ENCODE data around the gene FAM136A.

Gene FAM136A

DNA sequence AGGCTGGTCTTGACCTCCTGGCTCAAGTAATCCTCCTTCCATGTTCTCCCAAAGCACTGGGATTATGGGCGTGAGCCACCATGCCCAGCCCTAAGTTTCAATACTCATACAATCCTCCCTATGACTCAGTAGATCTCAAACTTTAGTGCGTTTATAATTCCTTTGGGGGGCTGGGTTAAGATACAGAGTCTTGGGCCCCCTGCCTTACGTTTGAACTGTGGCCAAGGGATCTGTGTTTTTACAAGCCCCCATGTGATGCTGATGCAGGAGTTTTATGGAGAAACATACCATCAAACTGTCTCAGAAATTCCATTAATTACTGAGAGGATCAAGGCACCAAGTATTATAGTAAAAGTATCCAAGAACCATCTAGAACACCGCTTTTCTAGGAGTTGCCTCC is 38.2 kb upstream of the FAM136A start:
- TF ChIP-seq, protein P1, sequence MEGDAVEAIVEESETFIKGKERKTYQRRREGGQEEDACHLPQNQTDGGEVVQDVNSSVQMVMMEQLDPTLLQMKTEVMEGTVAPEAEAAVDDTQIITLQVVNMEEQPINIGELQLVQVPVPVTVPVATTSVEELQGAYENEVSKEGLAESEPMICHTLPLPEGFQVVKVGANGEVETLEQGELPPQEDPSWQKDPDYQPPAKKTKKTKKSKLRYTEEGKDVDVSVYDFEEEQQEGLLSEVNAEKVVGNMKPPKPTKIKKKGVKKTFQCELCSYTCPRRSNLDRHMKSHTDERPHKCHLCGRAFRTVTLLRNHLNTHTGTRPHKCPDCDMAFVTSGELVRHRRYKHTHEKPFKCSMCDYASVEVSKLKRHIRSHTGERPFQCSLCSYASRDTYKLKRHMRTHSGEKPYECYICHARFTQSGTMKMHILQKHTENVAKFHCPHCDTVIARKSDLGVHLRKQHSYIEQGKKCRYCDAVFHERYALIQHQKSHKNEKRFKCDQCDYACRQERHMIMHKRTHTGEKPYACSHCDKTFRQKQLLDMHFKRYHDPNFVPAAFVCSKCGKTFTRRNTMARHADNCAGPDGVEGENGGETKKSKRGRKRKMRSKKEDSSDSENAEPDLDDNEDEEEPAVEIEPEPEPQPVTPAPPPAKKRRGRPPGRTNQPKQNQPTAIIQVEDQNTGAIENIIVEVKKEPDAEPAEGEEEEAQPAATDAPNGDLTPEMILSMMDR (IDR thresholded peaks at IDR 0.05; ENCODE audit: low read depth, low read length), result no peak
- no peak overlapping the region for H3K4me3 ChIP-seq (ENCODE audit: low read depth, low read length)

DNA sequence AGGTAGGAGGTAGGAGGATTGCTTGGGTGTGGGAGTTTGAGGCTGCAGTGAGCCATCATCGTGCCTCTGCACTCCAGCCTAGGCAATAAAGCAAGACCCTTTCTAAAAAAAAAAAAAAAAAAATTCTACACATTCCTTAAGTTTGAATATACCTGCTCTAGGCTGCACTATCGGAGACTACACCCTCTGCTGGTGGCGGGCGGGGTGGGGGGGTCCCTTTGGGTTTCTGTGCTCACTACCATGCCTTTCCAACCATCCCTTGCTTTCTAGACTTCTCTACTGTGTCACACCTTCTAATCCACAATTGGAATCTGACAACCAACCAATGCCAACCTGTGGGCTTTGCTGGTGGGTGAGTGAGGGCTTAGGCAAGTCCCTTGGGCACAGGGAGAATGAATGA is 34.7 kb upstream of the FAM136A start:
- TF ChIP-seq, protein P1 (IDR thresholded peaks at IDR 0.05; ENCODE audit: low read depth, low read length), result no peak
- H3K4me3 ChIP-seq (ENCODE audit: low read depth, low read length), result no peak overlapping the region

DNA sequence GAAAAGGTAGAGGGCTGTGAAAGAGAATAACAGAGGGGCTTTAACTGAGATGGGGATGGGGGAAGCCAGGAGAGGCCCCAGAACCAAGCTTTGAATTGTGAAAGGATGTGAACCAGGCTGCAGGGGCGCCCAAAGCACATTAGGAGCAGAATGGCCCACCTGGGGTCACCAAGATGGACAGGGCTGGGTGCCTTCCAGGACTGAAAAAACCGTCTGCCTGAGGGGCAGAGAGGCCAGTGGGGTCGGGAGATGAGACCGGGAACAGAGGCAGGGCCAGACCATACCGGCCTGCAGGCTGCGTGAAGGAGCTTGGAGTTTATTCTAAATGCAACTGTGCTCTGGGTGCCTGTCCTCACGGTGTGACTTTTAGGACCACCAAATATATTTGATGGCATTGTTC is 29.1 kb upstream of the FAM136A start:
- TF ChIP-seq, protein P1 (IDR thresholded peaks at IDR 0.05; ENCODE audit: low read depth, low read length), result no peak
- H3K4me3 ChIP-seq (ENCODE audit: low read depth, low read length), result no peak overlapping the region

DNA sequence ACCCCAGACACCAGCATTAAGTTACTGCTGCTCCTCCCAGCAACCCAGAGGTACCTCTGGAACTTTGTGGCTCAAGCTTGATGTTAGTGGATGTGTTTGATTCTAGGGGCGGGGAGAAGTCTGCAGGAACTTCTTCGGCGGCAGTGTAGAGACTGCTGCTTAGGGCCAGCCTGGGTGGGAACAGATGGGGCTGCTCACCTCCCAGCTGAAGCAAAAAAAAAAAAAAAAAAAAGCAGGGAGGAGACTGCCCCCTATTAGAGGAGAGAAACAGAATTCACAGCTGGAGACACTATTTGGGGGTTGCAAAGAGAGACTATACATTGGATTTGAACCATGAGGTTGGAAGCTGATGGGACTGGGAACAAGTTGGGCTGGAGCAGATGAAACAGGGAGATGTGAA is 28.6 kb upstream of the FAM136A start:
- H3K4me3 ChIP-seq (ENCODE audit: low read depth, low read length), result no peak overlapping the region
- TF ChIP-seq, protein P1 (IDR thresholded peaks at IDR 0.05; ENCODE audit: low read depth, low read length), result no peak

DNA sequence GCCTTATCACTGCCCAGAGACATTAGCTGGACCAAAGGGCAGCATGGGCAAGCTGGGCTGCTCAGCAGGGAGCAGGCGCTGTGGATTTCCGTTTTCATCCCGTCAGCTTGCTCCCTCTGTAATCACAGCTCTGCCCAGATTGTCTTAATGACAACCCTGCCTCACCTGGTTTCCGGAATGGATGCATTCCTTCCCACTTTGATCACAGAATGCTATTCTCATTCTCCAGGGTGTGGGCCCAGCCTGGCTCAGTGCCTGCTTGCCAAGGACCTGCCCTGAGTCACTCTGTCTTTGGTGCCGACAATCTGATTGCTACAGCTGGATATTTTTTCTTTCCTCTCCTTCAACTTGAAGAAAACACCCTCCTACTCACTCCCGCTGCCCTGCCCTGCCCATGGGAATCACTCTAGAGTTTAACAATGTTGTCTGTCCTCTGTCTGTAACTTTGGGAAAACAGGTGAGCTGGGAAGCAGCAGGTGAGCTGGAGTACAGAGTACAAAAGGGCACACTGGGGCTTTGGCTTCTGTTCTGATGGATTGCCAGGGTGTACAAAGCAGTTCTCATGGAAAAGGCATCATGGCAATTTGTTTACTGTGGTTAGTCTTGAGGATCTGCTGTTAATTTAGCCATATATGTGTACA is 27.2 kb upstream of the FAM136A start:
- no peak overlapping the region for H3K4me3 ChIP-seq (ENCODE audit: low read depth, low read length)
- TF ChIP-seq, protein P1 (IDR thresholded peaks at IDR 0.05; ENCODE audit: low read depth, low read length), result no peak

DNA sequence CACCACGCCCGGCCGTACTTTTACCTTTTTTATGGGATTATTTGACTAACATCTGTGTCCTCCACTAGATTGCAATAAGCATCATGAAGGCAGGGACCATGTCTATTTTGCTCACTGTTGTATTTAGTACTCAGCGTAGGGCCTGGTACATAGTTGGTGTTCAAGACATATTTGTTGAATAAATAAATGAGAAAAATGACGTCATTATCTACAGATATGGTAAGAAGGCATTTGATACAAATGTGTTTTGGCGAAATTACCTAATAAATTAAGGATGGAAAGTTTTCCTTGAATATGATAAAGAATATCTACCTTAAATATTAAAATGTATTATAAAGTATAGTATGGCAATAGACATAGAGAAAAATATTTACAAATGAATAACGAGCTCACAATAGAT is 24.0 kb upstream of the FAM136A start:
- TF ChIP-seq, protein P1 (IDR thresholded peaks at IDR 0.05; ENCODE audit: low read depth, low read length), result no peak
- no peak overlapping the region for H3K4me3 ChIP-seq (ENCODE audit: low read depth, low read length)

DNA sequence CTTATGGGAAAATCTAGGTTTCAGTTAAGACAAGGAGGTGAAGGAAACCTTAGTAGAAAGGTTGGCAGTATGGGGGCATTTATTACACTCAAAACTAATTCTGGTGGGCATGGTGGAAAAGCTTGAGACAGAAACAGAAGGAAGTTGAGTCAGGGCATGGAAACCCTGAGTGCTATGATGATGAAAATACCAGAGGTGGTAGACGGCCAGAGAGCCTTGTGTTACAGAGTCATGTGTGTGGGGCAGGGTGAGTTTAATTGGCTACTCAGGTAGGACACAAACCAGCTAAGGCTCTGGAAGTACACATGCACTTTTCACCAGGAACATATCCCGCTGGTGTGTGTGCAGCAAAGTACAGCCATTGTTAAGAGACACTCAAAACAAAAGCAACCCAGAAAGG is 20.7 kb upstream of the FAM136A start:
- H3K4me3 ChIP-seq (ENCODE audit: low read depth, low read length), result no peak overlapping the region
- TF ChIP-seq, protein P1 (IDR thresholded peaks at IDR 0.05; ENCODE audit: low read depth, low read length), result no peak
